CD14-positive monocyte (primary cell): ENCODE results near the gene MDH1B. TPM values are rescaled to one million over a fixed set of nuclear protein-coding genes. Genes with fewer than 3 reads are reported as not detected.

ENCODE experiments used
- DNase-seq, 3 donors: peaks; one replicate each; pipeline ENCODE4 v3.0.0-alpha.2; 2011 to 2022
- H2AFZ ChIP-seq: 2 replicates; pipeline ENCODE4 v1.6.0; 2012; ENCODE audit warnings: mild to moderate bottlenecking, low read depth, low read length, inconsistent platforms; ENCODE audit not compliant: insufficient read depth, poor library complexity, severe bottlenecking
- H3K27ac ChIP-seq, 2 donors: 1 replicate in 1 of 2; 2 replicates in 1 of 2; pipeline ENCODE4 v1.5.1; 2012 to 2013; ENCODE audit warnings: low read length in 2 of 2, control low read depth in 1 of 2, inconsistent platforms in 1 of 2, low read depth in 1 of 2, mild to moderate bottlenecking in 1 of 2
- H3K27me3 ChIP-seq, 2 donors: one replicate each; pipeline versions ENCODE4 v1.6.0 to v1.6.1; 2011 to 2013; ENCODE audit warnings: low read length in 2 of 2; ENCODE audit not compliant: control insufficient read depth in 2 of 2, insufficient read depth in 2 of 2
- H3K36me3 ChIP-seq, 2 donors: replicated peaks in 1 of 2; 1 replicate in 1 of 2; 2 replicates in 1 of 2; pipeline versions ENCODE4 v1.5.1 to v1.6.1; 2012 to 2013; ENCODE audit warnings: low read length in 2 of 2, control low read depth in 1 of 2, inconsistent platforms in 1 of 2, mild to moderate bottlenecking in 1 of 2; ENCODE audit not compliant: insufficient read depth in 2 of 2, control insufficient read depth in 1 of 2
- H3K4me1 ChIP-seq, 2 donors: 1 replicate in 1 of 2; 2 replicates in 1 of 2; pipeline versions ENCODE4 v1.5.1 to v1.6.1; 2012 to 2013; ENCODE audit warnings: low read length in 2 of 2, control low read depth in 1 of 2, inconsistent platforms in 1 of 2, mild to moderate bottlenecking in 1 of 2, moderate library complexity in 1 of 2; ENCODE audit not compliant: insufficient read depth in 2 of 2, control insufficient read depth in 1 of 2
- H3K4me2 ChIP-seq: replicated peaks from 2 replicates; pipeline ENCODE3; 2012; ENCODE audit warnings: low read length, moderate library complexity, mild to moderate bottlenecking; ENCODE audit not compliant: poor library complexity, severe bottlenecking; ENCODE audit errors: extremely low read depth
- H3K4me3 ChIP-seq, 3 experiments: fragments of 200-600 bp in 1 of 3; sonication (generic) in 1 of 3; replicated peaks in 1 of 3; 1 replicate in 2 of 3; 2 replicates in 1 of 3; pipeline ENCODE4 v1.5.1; 2011 to 2013; ENCODE audit warnings: low read length in 3 of 3, mild to moderate bottlenecking in 3 of 3, control low read depth in 2 of 3, low read depth in 2 of 3, inconsistent platforms in 1 of 3, moderate library complexity in 1 of 3
- H3K79me2 ChIP-seq: 2 replicates; pipeline ENCODE4 v1.6.0; 2012; ENCODE audit warnings: mild to moderate bottlenecking, control low read depth, inconsistent platforms, low read length, moderate library complexity; ENCODE audit not compliant: insufficient read depth
- H3K9ac ChIP-seq: 2 replicates; pipeline ENCODE4 v1.6.0; 2017; ENCODE audit warnings: low read length, mild to moderate bottlenecking; ENCODE audit not compliant: insufficient read depth, poor library complexity, severe bottlenecking
- H3K9me3 ChIP-seq, 2 donors: replicated peaks in 1 of 2; 1 replicate in 1 of 2; 2 replicates in 1 of 2; pipeline versions ENCODE4 v1.5.1 to v1.6.1; 2012 to 2013; ENCODE audit warnings: low read length in 2 of 2, control low read depth in 1 of 2; ENCODE audit not compliant: control insufficient read depth in 1 of 2, insufficient read depth in 1 of 2
- H4K20me1 ChIP-seq: 2 replicates; pipeline ENCODE4 v1.6.0; 2012; ENCODE audit warnings: mild to moderate bottlenecking, low read length, control low read depth, moderate library complexity; ENCODE audit not compliant: insufficient read depth
- H3K27ac Mint-ChIP-seq, 7 donors: one replicate each; pipeline ENCODE4 v1.8.0; 2020; ENCODE audit warnings: mild to moderate bottlenecking in 7 of 7, mixed read lengths in 7 of 7, moderate library complexity in 6 of 7, inconsistent platforms in 2 of 7
- H3K27me3 Mint-ChIP-seq, 3 donors: one replicate each; pipeline ENCODE4 v1.8.0; 2021 to 2022; ENCODE audit warnings: low read depth in 3 of 3, mild to moderate bottlenecking in 3 of 3, mixed read lengths in 3 of 3, moderate library complexity in 3 of 3, inconsistent platforms in 1 of 3
- H3K36me3 Mint-ChIP-seq, 2 donors: one replicate each; pipeline ENCODE4 v1.8.0; 2020; ENCODE audit warnings: mixed read lengths in 2 of 2, inconsistent platforms in 1 of 2, mild to moderate bottlenecking in 1 of 2
- H3K4me1 Mint-ChIP-seq: one replicate; pipeline ENCODE4 v1.8.0; 2020; ENCODE audit warnings: mild to moderate bottlenecking, mixed read lengths
- H3K4me3 Mint-ChIP-seq, 2 donors: one replicate each; pipeline ENCODE4 v1.8.0; 2020; ENCODE audit warnings: mild to moderate bottlenecking in 2 of 2, mixed read lengths in 2 of 2, moderate library complexity in 1 of 2
- H3K9me3 Mint-ChIP-seq, 7 donors: one replicate each; pipeline ENCODE4 v1.8.0; 2020 to 2022; ENCODE audit warnings: mixed read lengths in 7 of 7, mild to moderate bottlenecking in 6 of 7, moderate library complexity in 6 of 7, inconsistent platforms in 2 of 7
- CTCF ChIP-seq: fragments of 200-600 bp; IDR thresholded peaks from one replicate; pipeline ENCODE4 v1.8.0; 2022; ENCODE audit warnings: antibody characterized with exemption, mild to moderate bottlenecking
- WGBS: methylation state at CpG from one replicate; pipeline ENCODE4 v1.1.5; 2013; ENCODE audit warnings: missing lambda C conversion rate; ENCODE audit not compliant: insufficient coverage; 5-methylcytosine and 5-hydroxymethylcytosine counted together
- intact Hi-C, 2 donors: fragments of 100-400 bp; cut with micrococcal nuclease; formaldehyde crosslinking; loops; one replicate each; pipeline versions ENCODE4 v1.15.0 to v1.15.1; 2023
- polyA plus RNA-seq, 3 donors: library from polyadenylated mRNA; depleted of rRNA in 1 of 3; unstranded in 2 of 3; stranded (reverse) in 1 of 3; fragments of 300-500 nt in 2 of 3; fragments of >200 nt in 1 of 3; fragmentation: Illumina TruSeq in 2 of 3; gene quantifications; 1 replicate in 2 of 3; 2 replicates in 1 of 3; pipeline ENCODE4 v1.2.3, GENCODE V29; 2012 to 2021

MDH1B gene
- polyA plus RNA-seq, 3 donors, result not detected

DNA sequence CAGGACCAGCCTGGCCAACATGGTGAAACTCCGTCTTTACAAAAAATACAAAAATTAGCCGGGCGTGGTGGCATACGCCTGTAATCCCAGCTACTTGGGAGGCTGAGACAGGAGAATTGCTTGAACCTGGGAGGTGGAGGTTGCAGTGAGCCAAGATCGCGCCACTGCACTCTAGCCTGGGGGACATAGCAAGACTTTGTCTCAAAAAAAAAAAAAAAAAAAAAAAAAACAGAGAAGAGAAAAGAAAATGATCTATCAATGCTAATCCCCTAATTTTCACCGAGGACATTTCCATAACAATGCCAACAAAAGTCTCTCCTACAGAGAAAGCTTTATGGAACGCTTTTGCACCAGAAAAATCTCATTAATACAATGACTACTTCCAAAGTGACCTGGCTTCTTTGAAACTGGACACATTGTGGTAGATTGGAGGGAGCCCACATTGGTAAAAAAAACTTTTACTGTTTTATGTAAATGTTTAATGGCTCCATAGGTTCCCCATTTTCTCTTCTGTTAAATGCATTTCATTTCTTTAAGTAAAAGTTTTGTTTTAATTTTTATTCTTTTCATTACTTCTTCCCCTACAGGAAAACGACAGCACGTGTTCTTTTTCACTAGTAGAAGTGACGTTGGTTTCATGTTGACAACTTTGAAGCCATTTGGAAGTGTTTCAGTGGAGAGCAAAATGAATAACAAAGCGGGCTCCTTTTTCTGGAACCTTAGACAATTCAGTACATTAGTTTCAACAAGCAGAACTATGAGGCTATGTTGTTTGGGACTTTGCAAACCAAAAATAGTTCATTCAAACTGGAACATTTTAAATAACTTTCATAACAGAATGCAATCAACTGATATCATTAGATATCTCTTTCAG lies 1.2 kb upstream of the MDH1B start:
- H3K9ac ChIP-seq, result peak overlapping the region; percentile 91
- H3K4me3 ChIP-seq, result peak overlapping the region; percentile 68 to 88 (median 69)
- H3K27ac ChIP-seq, result peak overlapping the region; percentile 81 to 99
- no CpG with 5 or more reads among the region's 12 CpGs for WGBS
- peak overlapping the region; percentile 89 to 93 for H3K4me3 Mint-ChIP-seq
- peak overlapping the region; percentile 73 for H3K4me2 ChIP-seq
- intact Hi-C loops, result loop anchor here in 1 of 2 donors (10.0 kb wide), 1 partner anchor 1489 kb away; the partner anchor contains the start of gene IDH1
- H3K36me3 Mint-ChIP-seq, result peaks cover 25 to 29% of the 10 kb centered on the region in 2 donors
- H3K4me1 Mint-ChIP-seq, result peaks cover 10% of the 10 kb centered on the region
- H3K9me3 Mint-ChIP-seq, result no peaks in the 10 kb centered on the region
- H3K27me3 ChIP-seq, result no peaks in the 10 kb centered on the region
- H3K27ac Mint-ChIP-seq, result peak overlapping the region in 6 of 7 donors; percentile 97 to 99 (median 98)
- H3K9me3 ChIP-seq, result no peaks in the 10 kb centered on the region
- TF ChIP-seq CTCF, result no peak
- H3K4me1 ChIP-seq, result peaks cover 13 to 15% of the 10 kb centered on the region in 2 donors
- H3K36me3 ChIP-seq, result peaks cover 15 to 44% of the 10 kb centered on the region in 2 donors
- peaks cover 24% of the 10 kb centered on the region for H3K79me2 ChIP-seq
- no peaks in the 10 kb centered on the region for H4K20me1 ChIP-seq
- peaks cover 0 to 2% (median 0%) of the 10 kb centered on the region in 3 donors for H3K27me3 Mint-ChIP-seq
- peak overlapping the region; percentile 84 for H2AFZ ChIP-seq
- DNase-seq, result no peak

DNA sequence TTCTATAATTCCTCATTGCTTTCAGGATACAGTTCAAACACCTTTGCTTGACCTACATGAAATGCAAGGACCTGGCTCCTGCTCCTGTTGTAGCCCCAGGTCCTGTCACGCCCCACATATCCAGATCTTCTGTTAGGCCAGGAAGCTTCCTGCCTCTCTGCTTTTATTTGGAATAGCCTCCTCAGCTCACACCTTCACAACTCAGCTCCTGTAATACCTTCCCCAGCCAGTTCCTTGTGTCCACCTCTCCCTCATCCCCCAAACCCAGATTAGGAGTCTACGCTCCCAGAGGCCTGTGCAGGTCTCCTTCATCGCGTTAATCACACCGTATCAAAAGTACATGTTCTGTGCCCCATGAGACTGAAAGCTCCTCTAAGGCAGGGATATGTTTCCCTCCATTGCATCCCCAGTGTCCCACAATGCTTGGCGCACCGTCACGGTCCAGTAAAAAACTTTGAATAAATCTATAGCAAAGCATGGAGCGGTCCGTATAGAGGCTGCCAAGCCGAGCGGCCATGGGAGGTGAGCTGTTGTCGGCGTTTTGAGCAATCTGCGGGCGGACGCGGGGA lies 371 bp downstream of the MDH1B start:
- Mint-ChIP-seq H3K4me1 (peaks cover 10% of the 10 kb centered on the region), H3K27ac (peak overlapping the region in 6 of 7 donors; percentile 97 to 99 (median 98)), H3K27me3 (peaks cover 0 to 2% (median 2%) of the 10 kb centered on the region in 3 donors)

More for the DNA sequence above, 371 bp downstream of the MDH1B start:
- Histone ChIP-seq H4K20me1 (no peaks in the 10 kb centered on the region), H2AFZ (peak overlapping the region; percentile 84), H3K4me1 (peaks cover 13 to 15% of the 10 kb centered on the region in 2 donors), H3K9me3 (no peaks in the 10 kb centered on the region), H3K36me3 (peaks cover 3 to 29% of the 10 kb centered on the region in 2 donors), H3K4me2 (peak overlapping the region; percentile 73), H3K27ac (peak overlapping the region; percentile 81 to 99), H3K9ac (peak overlapping the region; percentile 91), H3K4me3 (peak overlapping the region; percentile 68 to 88 (median 69)), H3K27me3 (no peaks in the 10 kb centered on the region), H3K79me2 (peaks cover 24% of the 10 kb centered on the region)
- peaks cover 12 to 15% of the 10 kb centered on the region in 2 donors for H3K36me3 Mint-ChIP-seq
- H3K9me3 Mint-ChIP-seq, result no peaks in the 10 kb centered on the region
- WGBS, result 14% methylated on average over 18 of the region's 18 CpGs
- intact Hi-C loops, result loop anchor here in 1 of 2 donors (10.0 kb wide), 1 partner anchor 1490 kb away; the partner anchor contains the start of gene IDH1
- no peak for TF ChIP-seq CTCF
- no peak for DNase-seq
- H3K4me3 Mint-ChIP-seq, result peak overlapping the region; percentile 89 to 93
